H1 (cell line): ENCODE results near the gene ANKRD27. TPM values are rescaled to one million over a fixed set of nuclear protein-coding genes. Genes with fewer than 3 reads are reported as not detected.

ENCODE experiments used
- PHF8 ChIP-seq: fragments of 200-600 bp; sonication (generic); conservative IDR thresholded peaks from 2 replicates; pipeline ENCODE4 v1.7.1; 2012; ENCODE audit warnings: low read depth, mild to moderate bottlenecking, inconsistent platforms, low read length, moderate library complexity
- POU5F1 ChIP-seq: IDR thresholded peaks from 2 replicates; pipeline ENCODE4 v1.6.1; 2011; ENCODE audit warnings: low read depth, mild to moderate bottlenecking, low read length, moderate library complexity
- polyA plus RNA-seq, 7 experiments: library from polyadenylated mRNA; depleted of rRNA in 3 of 7; stranded (reverse) in 5 of 7; unstranded in 2 of 7; fragments of >200 nt in 5 of 7; fragments of 200-250 nt in 2 of 7; gene quantifications; 1 replicate in 5 of 7; 2 replicates in 1 of 7; 4 replicates in 1 of 7; pipeline versions ENCODE4 v1.2.1 to v1.2.3, GENCODE V29; 2011 to 2013; ENCODE audit warnings: missing spikeins in 2 of 7, mixed read lengths in 2 of 7
- total RNA-seq: library from RNA; stranded (reverse); fragmentation: NEBNext Ultra II Directional; extraction: Animal tissue kit (Norgen Biotek cat#: 25700); gene quantifications from 2 replicates; pipeline ENCODE4 v1.2.1, GENCODE V29; 2021
- TF ChIP-seq, protein P1 (sequence below): fragments of 300-600 bp; sonication (generic); IDR thresholded peaks from 2 replicates; pipeline ENCODE4 v1.7.1; 2012; ENCODE audit warnings: low read length, moderate library complexity, mild to moderate bottlenecking, inconsistent platforms; ENCODE audit not compliant: insufficient replicate concordance

Gene ANKRD27
- total and polyA plus RNA-seq, 2 of the 8 experiments (the other 6 are each of a cell fraction or from before 2014, with no cell fraction given) = 27.9 to 55.7 TPM

DNA sequence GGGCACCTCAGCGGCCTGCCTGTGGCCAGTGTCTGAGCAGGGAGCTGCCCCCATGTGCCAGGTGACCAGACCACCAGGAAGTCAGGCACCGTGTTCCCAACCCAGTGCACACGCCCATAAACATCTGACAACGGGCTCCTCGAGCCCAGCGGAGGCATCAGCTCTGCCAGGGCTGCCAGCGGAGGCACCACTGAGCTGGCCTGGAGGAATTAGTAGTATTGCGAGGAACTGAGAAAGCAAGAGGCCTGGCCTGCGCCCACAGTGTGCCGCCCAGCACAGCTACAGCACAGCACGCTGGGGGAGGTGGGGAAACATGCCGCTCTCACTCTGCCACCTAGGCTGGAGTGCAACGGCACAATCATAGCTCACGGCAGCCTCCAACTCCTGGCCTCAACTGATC, 44.6 kb downstream of the ANKRD27 start (continued):
- TF ChIP-seq, protein P1, sequence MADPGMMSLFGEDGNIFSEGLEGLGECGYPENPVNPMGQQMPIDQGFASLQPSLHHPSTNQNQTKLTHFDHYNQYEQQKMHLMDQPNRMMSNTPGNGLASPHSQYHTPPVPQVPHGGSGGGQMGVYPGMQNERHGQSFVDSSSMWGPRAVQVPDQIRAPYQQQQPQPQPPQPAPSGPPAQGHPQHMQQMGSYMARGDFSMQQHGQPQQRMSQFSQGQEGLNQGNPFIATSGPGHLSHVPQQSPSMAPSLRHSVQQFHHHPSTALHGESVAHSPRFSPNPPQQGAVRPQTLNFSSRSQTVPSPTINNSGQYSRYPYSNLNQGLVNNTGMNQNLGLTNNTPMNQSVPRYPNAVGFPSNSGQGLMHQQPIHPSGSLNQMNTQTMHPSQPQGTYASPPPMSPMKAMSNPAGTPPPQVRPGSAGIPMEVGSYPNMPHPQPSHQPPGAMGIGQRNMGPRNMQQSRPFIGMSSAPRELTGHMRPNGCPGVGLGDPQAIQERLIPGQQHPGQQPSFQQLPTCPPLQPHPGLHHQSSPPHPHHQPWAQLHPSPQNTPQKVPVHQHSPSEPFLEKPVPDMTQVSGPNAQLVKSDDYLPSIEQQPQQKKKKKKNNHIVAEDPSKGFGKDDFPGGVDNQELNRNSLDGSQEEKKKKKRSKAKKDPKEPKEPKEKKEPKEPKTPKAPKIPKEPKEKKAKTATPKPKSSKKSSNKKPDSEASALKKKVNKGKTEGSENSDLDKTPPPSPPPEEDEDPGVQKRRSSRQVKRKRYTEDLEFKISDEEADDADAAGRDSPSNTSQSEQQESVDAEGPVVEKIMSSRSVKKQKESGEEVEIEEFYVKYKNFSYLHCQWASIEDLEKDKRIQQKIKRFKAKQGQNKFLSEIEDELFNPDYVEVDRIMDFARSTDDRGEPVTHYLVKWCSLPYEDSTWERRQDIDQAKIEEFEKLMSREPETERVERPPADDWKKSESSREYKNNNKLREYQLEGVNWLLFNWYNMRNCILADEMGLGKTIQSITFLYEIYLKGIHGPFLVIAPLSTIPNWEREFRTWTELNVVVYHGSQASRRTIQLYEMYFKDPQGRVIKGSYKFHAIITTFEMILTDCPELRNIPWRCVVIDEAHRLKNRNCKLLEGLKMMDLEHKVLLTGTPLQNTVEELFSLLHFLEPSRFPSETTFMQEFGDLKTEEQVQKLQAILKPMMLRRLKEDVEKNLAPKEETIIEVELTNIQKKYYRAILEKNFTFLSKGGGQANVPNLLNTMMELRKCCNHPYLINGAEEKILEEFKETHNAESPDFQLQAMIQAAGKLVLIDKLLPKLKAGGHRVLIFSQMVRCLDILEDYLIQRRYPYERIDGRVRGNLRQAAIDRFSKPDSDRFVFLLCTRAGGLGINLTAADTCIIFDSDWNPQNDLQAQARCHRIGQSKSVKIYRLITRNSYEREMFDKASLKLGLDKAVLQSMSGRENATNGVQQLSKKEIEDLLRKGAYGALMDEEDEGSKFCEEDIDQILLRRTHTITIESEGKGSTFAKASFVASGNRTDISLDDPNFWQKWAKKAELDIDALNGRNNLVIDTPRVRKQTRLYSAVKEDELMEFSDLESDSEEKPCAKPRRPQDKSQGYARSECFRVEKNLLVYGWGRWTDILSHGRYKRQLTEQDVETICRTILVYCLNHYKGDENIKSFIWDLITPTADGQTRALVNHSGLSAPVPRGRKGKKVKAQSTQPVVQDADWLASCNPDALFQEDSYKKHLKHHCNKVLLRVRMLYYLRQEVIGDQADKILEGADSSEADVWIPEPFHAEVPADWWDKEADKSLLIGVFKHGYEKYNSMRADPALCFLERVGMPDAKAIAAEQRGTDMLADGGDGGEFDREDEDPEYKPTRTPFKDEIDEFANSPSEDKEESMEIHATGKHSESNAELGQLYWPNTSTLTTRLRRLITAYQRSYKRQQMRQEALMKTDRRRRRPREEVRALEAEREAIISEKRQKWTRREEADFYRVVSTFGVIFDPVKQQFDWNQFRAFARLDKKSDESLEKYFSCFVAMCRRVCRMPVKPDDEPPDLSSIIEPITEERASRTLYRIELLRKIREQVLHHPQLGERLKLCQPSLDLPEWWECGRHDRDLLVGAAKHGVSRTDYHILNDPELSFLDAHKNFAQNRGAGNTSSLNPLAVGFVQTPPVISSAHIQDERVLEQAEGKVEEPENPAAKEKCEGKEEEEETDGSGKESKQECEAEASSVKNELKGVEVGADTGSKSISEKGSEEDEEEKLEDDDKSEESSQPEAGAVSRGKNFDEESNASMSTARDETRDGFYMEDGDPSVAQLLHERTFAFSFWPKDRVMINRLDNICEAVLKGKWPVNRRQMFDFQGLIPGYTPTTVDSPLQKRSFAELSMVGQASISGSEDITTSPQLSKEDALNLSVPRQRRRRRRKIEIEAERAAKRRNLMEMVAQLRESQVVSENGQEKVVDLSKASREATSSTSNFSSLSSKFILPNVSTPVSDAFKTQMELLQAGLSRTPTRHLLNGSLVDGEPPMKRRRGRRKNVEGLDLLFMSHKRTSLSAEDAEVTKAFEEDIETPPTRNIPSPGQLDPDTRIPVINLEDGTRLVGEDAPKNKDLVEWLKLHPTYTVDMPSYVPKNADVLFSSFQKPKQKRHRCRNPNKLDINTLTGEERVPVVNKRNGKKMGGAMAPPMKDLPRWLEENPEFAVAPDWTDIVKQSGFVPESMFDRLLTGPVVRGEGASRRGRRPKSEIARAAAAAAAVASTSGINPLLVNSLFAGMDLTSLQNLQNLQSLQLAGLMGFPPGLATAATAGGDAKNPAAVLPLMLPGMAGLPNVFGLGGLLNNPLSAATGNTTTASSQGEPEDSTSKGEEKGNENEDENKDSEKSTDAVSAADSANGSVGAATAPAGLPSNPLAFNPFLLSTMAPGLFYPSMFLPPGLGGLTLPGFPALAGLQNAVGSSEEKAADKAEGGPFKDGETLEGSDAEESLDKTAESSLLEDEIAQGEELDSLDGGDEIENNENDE = no peak
- TF ChIP-seq PHF8 (no peak), POU5F1 (no peak)
